ENCODE data around the gene DOC2A.

DNA sequence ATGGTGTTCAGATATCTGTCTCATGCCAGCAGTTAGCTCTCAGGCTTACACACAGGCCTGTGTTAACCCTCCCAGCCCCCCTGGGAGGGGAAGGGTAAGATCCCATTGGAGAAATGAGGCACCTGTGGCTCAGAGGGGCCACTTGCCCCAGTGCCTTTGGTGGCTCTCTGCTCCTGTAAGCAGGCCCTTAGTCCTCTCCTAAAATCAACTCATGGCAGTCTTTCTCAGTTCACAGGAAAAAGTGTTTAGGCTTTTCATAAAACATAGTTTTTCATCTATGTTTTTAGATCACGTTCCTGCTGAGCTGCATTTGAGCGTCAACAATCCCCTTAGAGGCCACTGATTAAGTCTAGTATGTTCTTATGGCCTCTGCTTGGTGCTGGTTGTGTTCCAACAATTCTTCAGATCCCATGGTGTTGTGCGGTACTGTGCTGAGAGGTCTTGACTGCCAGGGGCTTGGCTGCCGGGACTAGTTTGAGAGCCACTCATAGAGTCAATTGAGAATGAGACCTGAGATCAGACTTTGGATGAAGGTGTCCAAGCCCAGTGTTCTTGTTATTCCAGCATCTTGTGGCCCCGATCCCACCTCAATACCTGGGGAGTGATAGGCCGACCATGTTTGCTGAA lies 26.6 kb downstream of the DOC2A start:
- no peak for TF ChIP-seq POLR2AphosphoS5 (IDR thresholded peaks at IDR 0.05; ENCODE audit: low read depth, low read length)
- TF ChIP-seq, protein P1, sequence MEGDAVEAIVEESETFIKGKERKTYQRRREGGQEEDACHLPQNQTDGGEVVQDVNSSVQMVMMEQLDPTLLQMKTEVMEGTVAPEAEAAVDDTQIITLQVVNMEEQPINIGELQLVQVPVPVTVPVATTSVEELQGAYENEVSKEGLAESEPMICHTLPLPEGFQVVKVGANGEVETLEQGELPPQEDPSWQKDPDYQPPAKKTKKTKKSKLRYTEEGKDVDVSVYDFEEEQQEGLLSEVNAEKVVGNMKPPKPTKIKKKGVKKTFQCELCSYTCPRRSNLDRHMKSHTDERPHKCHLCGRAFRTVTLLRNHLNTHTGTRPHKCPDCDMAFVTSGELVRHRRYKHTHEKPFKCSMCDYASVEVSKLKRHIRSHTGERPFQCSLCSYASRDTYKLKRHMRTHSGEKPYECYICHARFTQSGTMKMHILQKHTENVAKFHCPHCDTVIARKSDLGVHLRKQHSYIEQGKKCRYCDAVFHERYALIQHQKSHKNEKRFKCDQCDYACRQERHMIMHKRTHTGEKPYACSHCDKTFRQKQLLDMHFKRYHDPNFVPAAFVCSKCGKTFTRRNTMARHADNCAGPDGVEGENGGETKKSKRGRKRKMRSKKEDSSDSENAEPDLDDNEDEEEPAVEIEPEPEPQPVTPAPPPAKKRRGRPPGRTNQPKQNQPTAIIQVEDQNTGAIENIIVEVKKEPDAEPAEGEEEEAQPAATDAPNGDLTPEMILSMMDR (IDR thresholded peaks at IDR 0.05): no peak
- TF ChIP-seq, protein P2, sequence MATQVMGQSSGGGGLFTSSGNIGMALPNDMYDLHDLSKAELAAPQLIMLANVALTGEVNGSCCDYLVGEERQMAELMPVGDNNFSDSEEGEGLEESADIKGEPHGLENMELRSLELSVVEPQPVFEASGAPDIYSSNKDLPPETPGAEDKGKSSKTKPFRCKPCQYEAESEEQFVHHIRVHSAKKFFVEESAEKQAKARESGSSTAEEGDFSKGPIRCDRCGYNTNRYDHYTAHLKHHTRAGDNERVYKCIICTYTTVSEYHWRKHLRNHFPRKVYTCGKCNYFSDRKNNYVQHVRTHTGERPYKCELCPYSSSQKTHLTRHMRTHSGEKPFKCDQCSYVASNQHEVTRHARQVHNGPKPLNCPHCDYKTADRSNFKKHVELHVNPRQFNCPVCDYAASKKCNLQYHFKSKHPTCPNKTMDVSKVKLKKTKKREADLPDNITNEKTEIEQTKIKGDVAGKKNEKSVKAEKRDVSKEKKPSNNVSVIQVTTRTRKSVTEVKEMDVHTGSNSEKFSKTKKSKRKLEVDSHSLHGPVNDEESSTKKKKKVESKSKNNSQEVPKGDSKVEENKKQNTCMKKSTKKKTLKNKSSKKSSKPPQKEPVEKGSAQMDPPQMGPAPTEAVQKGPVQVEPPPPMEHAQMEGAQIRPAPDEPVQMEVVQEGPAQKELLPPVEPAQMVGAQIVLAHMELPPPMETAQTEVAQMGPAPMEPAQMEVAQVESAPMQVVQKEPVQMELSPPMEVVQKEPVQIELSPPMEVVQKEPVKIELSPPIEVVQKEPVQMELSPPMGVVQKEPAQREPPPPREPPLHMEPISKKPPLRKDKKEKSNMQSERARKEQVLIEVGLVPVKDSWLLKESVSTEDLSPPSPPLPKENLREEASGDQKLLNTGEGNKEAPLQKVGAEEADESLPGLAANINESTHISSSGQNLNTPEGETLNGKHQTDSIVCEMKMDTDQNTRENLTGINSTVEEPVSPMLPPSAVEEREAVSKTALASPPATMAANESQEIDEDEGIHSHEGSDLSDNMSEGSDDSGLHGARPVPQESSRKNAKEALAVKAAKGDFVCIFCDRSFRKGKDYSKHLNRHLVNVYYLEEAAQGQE (IDR thresholded peaks at IDR 0.05; ENCODE audit: insufficient read depth in 1 of 2, low read depth in 2 of 2, low read length in 1 of 2): no peak
- TF ChIP-seq TCF7L2 (IDR thresholded peaks at IDR 0.05; ENCODE audit: low read depth, low read length): no peak
